ENCODE measurements around the gene STXBP5.

Gene STXBP5

GRCh38 chr6:147209762-147210449 lies 5.7 kb downstream of the STXBP5 start:
- no peak for TF ChIP-seq CTCF (IDR thresholded peaks at IDR 0.05; ENCODE audit: borderline replicate concordance, insufficient read depth, low read depth, low read length)
- no peak overlapping the region for H3K4me3 ChIP-seq (ENCODE audit: low read depth, low read length)

GRCh38 chr6:147211349-147211748 lies 7.1 kb downstream of the STXBP5 start:
- TF ChIP-seq CTCF (IDR thresholded peaks at IDR 0.05; ENCODE audit: borderline replicate concordance, insufficient read depth, low read depth, low read length), result no peak
- no peak overlapping the region for H3K4me3 ChIP-seq (ENCODE audit: low read depth, low read length)

- TF ChIP-seq CTCF (IDR thresholded peaks at IDR 0.05; ENCODE audit: borderline replicate concordance, insufficient read depth, low read depth, low read length), result no peak
- no peak overlapping the region for H3K4me3 ChIP-seq (ENCODE audit: low read depth, low read length)
Observed at GRCh38 chr6:147211831-147212230, 7.6 kb downstream of the STXBP5 start.

- no peak for TF ChIP-seq CTCF (IDR thresholded peaks at IDR 0.05; ENCODE audit: borderline replicate concordance, insufficient read depth, low read depth, low read length)
- no peak overlapping the region for H3K4me3 ChIP-seq (ENCODE audit: low read depth, low read length)
Observed at GRCh38 chr6:147212622-147213021, 8.4 kb downstream of the STXBP5 start.

GRCh38 chr6:147213772-147214171 lies 9.6 kb downstream of the STXBP5 start:
- TF ChIP-seq CTCF (IDR thresholded peaks at IDR 0.05; ENCODE audit: borderline replicate concordance, insufficient read depth, low read depth, low read length), result no peak
- no peak overlapping the region for H3K4me3 ChIP-seq (ENCODE audit: low read depth, low read length)

- TF ChIP-seq CTCF (IDR thresholded peaks at IDR 0.05; ENCODE audit: borderline replicate concordance, insufficient read depth, low read depth, low read length), result no peak
- H3K4me3 ChIP-seq (ENCODE audit: low read depth, low read length), result no peak overlapping the region
Observed at GRCh38 chr6:147214248-147215227, 10.3 kb downstream of the STXBP5 start.

Measured in GM12875 (cell line).